22Rv1 (cell line): ENCODE measurements around the gene AAK1.

ENCODE experiments used
- CTCF ChIP-seq: fragments of 450-650 bp; IDR thresholded peaks from 2 replicates; pipeline ENCODE4 v1.5.1; 2017; ENCODE audit warnings: mild to moderate bottlenecking
- ZFX ChIP-seq: fragments of 450-650 bp; IDR thresholded peaks from 2 replicates; pipeline ENCODE4 v1.6.1; 2017; ENCODE audit warnings: antibody characterized with exemption, borderline replicate concordance

- no peak for TF ChIP-seq CTCF
- TF ChIP-seq ZFX = no peak
Observed at GRCh38 chr2:69505710-69506109, 137.8 kb downstream of the AAK1 start.
